Kidney (tissue), 14 donors: ENCODE data around the gene TRAPPC5. TPM values are rescaled to one million over a fixed set of nuclear protein-coding genes. Genes with fewer than 3 reads are reported as not detected.

Experiments used
- DNase-seq, 5 donors: peaks; one replicate each; pipeline ENCODE4 v3.0.0-alpha.2; 2013 to 2020
- FAIRE-seq: peaks from 2 replicates; lab custom pipeline; 2012; peaks lifted over from hg19 to GRCh38; lab: Jason Lieb, UNC
- H3K27ac ChIP-seq, 2 donors: one replicate each; pipeline ENCODE4 v1.7.0; 2013; ENCODE audit warnings: low read depth in 2 of 2, low read length in 2 of 2, inconsistent platforms in 1 of 2
- H3K27me3 ChIP-seq: one replicate; pipeline ENCODE4 v1.7.1; 2013; ENCODE audit warnings: low read length, inconsistent platforms; ENCODE audit not compliant: control insufficient read depth, insufficient read depth
- H3K36me3 ChIP-seq, 3 donors: one replicate each; pipeline versions ENCODE4 v1.7.0 to v1.7.1; 2013; ENCODE audit warnings: low read length in 3 of 3, control low read depth in 1 of 3, inconsistent platforms in 1 of 3; ENCODE audit not compliant: insufficient read depth in 3 of 3, control insufficient read depth in 2 of 3
- H3K4me1 ChIP-seq, 3 donors: one replicate each; pipeline versions ENCODE4 v1.7.0 to v1.7.1; 2013; ENCODE audit warnings: low read length in 3 of 3, inconsistent platforms in 1 of 3, low read depth in 1 of 3; ENCODE audit not compliant: control insufficient read depth in 2 of 3, insufficient read depth in 2 of 3
- H3K4me3 ChIP-seq, 3 donors: one replicate each; pipeline versions ENCODE4 v1.7.0 to v1.8.1; 2013; ENCODE audit warnings: low read length in 3 of 3, control low read depth in 1 of 3, inconsistent platforms in 1 of 3
- H3K9ac ChIP-seq, 3 donors: one replicate each; pipeline versions ENCODE4 v1.7.0 to v1.7.1; 2013; ENCODE audit warnings: low read length in 3 of 3, control low read depth in 1 of 3, inconsistent platforms in 1 of 3
- H3K9me3 ChIP-seq, 3 donors: one replicate each; pipeline versions ENCODE4 v1.7.0 to v1.7.1; 2013; ENCODE audit warnings: low read length in 3 of 3, control low read depth in 1 of 3, inconsistent platforms in 1 of 3; ENCODE audit not compliant: control insufficient read depth in 2 of 3, insufficient read depth in 1 of 3
- intact Hi-C: fragments of 100-400 bp; cut with DNase I; formaldehyde crosslinking; loops from one replicate; pipeline ENCODE4 v1.11.1; 2022
- polyA plus RNA-seq: library from polyadenylated mRNA; stranded (reverse); fragments of 350-450 nt; fragmentation: Illumina TruSeq; extraction: RNeasy Lipid Tissue Mini Kit (QIAGEN cat#74804); gene quantifications from one replicate; pipeline ENCODE4 v1.2.3, GENCODE V29; 2014; ENCODE audit warnings: low read depth, low replicate concordance; ENCODE audit not compliant: insufficient read depth
- total RNA-seq: library from RNA; stranded (reverse); fragmentation: NEBNext Ultra II Directional; extraction: Animal tissue kit (Norgen Biotek cat#: 25700); gene quantifications from one replicate; pipeline ENCODE4 v1.2.1, GENCODE V29; 2021
- TF ChIP-seq, protein P1 (sequence below): IDR thresholded peaks from 3 replicates; pipeline ENCODE4 v1.5.1; 2012; ENCODE audit warnings: mild to moderate bottlenecking, moderate library complexity, borderline replicate concordance; ENCODE audit not compliant: insufficient read depth; ENCODE audit errors: extremely low read depth
- donor health status: control.
- donor health status: control.
- donor health status: control.
- donor health status: control.
- donor health status: control.
- donor health status: DM: yes; HTN: yes; CAD: no.
- donor health status: Normal renal cell carcinoma (clear cell type).

TRAPPC5 gene
- total and polyA plus RNA-seq, 2 donors from 2014 or later: 82.6 to 222 TPM

DNA sequence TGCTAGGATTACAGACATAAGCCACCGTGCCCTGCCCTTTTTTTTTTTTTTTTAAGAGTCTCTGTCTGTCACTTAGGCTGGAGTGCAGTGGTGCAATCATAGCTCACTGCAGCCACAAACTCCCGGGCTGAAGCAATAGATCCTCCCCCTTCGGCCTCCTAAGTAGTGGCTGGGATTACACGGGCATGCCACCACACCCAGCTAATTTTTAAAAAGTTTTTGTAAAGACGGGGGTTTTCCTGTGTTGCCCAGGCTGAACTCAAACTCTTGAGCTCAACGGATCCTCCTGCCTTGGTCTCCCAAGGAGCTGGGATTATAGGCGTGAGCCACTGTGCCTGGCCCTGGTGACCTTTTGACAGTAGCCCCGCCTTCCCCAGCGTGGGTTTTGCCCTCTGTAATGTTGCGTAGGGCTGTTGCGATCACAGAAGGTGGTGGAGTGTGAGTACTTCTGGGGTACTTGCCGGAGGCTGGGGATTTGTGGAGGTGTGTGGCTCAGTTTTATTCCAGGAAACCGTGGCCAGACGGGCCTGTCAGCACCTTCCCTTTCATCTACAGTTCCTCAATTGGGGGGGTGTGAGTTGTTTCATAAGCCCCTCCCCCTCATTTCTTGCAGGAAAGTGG is 23.4 kb upstream of the TRAPPC5 start:
- no peak overlapping the region for H3K4me3 ChIP-seq
- intact Hi-C loops: no loop called here
- H3K9me3 ChIP-seq: no peaks in the 10 kb centered on the region
- no peaks in the 10 kb centered on the region for H3K36me3 ChIP-seq
- DNase-seq (no peak), FAIRE-seq (no peak)
- H3K27me3 ChIP-seq: no peaks in the 10 kb centered on the region
- H3K9ac ChIP-seq: no peak overlapping the region
- peaks cover 0 to under 1% (median 0%) of the 10 kb centered on the region in 3 donors for H3K4me1 ChIP-seq
- TF ChIP-seq, protein P1, sequence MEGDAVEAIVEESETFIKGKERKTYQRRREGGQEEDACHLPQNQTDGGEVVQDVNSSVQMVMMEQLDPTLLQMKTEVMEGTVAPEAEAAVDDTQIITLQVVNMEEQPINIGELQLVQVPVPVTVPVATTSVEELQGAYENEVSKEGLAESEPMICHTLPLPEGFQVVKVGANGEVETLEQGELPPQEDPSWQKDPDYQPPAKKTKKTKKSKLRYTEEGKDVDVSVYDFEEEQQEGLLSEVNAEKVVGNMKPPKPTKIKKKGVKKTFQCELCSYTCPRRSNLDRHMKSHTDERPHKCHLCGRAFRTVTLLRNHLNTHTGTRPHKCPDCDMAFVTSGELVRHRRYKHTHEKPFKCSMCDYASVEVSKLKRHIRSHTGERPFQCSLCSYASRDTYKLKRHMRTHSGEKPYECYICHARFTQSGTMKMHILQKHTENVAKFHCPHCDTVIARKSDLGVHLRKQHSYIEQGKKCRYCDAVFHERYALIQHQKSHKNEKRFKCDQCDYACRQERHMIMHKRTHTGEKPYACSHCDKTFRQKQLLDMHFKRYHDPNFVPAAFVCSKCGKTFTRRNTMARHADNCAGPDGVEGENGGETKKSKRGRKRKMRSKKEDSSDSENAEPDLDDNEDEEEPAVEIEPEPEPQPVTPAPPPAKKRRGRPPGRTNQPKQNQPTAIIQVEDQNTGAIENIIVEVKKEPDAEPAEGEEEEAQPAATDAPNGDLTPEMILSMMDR: no peak
- no peak overlapping the region for H3K27ac ChIP-seq

DNA sequence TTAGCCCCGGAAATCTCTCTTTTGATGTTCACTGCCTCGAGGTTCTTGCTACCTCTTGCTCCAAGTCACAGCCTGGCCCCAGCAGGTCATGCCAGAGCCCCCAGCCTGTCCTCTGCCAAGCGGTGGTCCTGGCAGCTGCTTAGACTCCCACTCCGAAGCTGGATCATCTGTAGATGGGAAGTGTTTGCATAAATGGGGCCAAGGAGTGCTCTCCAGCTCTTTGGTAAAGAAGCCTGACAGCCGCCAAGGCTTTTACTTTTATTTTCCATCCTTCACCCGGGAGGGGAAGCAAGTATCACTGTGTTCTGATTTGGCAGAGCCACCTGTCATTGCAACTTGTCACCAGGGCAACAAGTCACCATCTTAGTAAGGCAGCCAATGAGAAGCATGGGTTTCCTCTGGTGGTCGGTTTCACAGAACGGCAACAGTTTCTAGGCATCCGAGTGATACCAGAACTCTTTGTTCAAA is 22.4 kb upstream of the TRAPPC5 start:
- Histone ChIP-seq H3K4me3 (no peak overlapping the region), H3K27me3 (no peaks in the 10 kb centered on the region), H3K27ac (no peak overlapping the region), H3K36me3 (no peaks in the 10 kb centered on the region), H3K9me3 (no peaks in the 10 kb centered on the region), H3K9ac (no peak overlapping the region), H3K4me1 (no peaks in the 10 kb centered on the region)
- TF ChIP-seq, protein P1: no peak
- no peak for FAIRE-seq
- peak in 1 of 5 donors; percentile 33 for DNase-seq
- intact Hi-C loops: no loop called here

DNA sequence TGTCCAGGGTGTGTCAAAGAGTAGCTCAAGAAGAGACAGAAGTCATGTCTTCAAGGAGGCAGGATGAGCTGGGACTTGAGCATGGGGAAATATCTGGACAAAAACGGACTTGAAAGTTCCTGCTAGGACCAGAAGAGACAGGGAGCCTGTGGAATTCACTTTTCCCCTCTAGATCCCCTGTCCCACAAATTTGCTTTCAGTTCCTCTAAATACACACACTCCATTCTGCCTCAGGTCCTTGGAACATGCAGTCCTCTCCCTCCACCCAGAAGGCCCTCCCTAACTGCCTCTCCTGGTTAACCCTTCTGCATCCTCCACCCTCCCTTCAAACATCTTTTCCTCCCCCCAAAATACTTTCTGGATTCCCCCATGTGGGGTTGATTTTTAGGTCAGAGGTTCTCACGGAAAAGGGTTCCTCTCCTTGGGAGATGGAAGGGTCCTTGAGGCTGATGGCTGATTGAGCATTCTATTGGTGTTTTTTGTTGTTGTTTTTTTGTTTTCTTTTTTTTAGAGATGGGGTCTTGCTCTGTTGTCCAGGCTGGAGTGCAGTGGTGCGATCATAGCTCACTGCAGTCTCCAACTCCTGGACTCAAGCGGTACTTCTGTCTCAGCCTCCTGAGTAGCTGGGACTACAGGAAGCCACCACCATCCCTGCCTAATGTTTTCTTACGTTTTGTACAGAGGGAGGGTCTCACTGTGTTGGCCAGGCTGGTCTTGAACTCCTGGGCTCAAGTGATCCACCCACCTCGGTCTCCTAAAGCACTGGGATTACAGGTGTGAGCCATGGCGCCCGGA is 18.7 kb upstream of the TRAPPC5 start:
- Histone ChIP-seq H3K36me3 (no peaks in the 10 kb centered on the region), H3K27ac (no peak overlapping the region), H3K9ac (no peak overlapping the region), H3K9me3 (no peaks in the 10 kb centered on the region), H3K27me3 (no peaks in the 10 kb centered on the region), H3K4me3 (no peak overlapping the region), H3K4me1 (no peaks in the 10 kb centered on the region)
- DNase-seq: no peak
- intact Hi-C loops: no loop called here
- TF ChIP-seq, protein P1: no peak
- FAIRE-seq: no peak
